MM.1S (cell line): ENCODE data around the gene BSN.
"Not testable (repeated sequence)": the region's sequence is repeated elsewhere in the genome, so short reads cannot be mapped to it uniquely, and the experiment has no call there.

Experiments used
- CTCF ChIP-seq: fragments of 300-600 bp; sonication (generic); IDR thresholded peaks from 2 replicates; pipeline ENCODE4 v1.5.1; 2016; ENCODE audit warnings: antibody characterized with exemption, low read length, mixed read lengths
- EZH2 ChIP-seq: fragments of 300-600 bp; sonication (generic); optimal IDR thresholded peaks from 2 replicates; pipeline ENCODE3; 2017; ENCODE audit warnings: low read depth, mild to moderate bottlenecking, antibody characterized with exemption, low read length, mixed read lengths

GRCh38 chr3:49690856-49691255 is 136.6 kb downstream of the BSN start:
- TF ChIP-seq CTCF, EZH2: not testable (repeated sequence)
